Uterus (tissue), 4 donors: ENCODE measurements around the gene ADGRL3. TPM values are rescaled to one million over a fixed set of nuclear protein-coding genes. Genes with fewer than 3 reads are reported as not detected.
"Not testable (repeated sequence)": the region's sequence is repeated elsewhere in the genome, so short reads cannot be mapped to it uniquely, and the experiment has no call there.

Source experiments
- DNase-seq, 2 donors: peaks; one replicate each; pipeline ENCODE4 v3.0.0-alpha.2; 2019 to 2020
- H3K27ac ChIP-seq, 2 donors: fragments of 200-600 bp; sonication (generic); 1 replicate in 1 of 2; 2 replicates in 1 of 2; pipeline ENCODE4 v1.5.1; 2016 to 2018
- H3K27me3 ChIP-seq, 2 donors: fragments of 200-600 bp; sonication (generic); one replicate each; pipeline ENCODE4 v1.5.1; 2018 to 2019; ENCODE audit warnings: control low read depth in 1 of 2
- H3K36me3 ChIP-seq, 2 donors: fragments of 200-600 bp; sonication (generic); one replicate each; pipeline ENCODE4 v1.5.1; 2019; ENCODE audit warnings: control low read depth in 1 of 2
- H3K4me1 ChIP-seq, 2 donors: fragments of 200-600 bp; sonication (generic); one replicate each; pipeline ENCODE4 v1.5.1; 2018 to 2019; ENCODE audit warnings: control low read depth in 1 of 2
- H3K4me3 ChIP-seq, 2 donors: fragments of 200-600 bp; sonication (generic); 1 replicate in 1 of 2; 2 replicates in 1 of 2; pipeline ENCODE4 v1.5.1; 2018 to 2019; ENCODE audit warnings: mild to moderate bottlenecking in 1 of 2
- H3K9me3 ChIP-seq, 2 donors: fragments of 200-600 bp; sonication (generic); one replicate each; pipeline ENCODE4 v1.5.1; 2019; ENCODE audit warnings: control low read depth in 1 of 2
- CTCF ChIP-seq, 4 experiments: fragments of 200-600 bp in 2 of 4; fragments of 450-650 bp in 2 of 4; sonication (generic) in 2 of 4; IDR thresholded peaks; one replicate each; pipeline ENCODE4 v1.5.1; 2016 to 2019; ENCODE audit warnings: antibody characterized with exemption in 4 of 4, mild to moderate bottlenecking in 2 of 4, moderate library complexity in 1 of 4
- POLR2A ChIP-seq, 2 donors: fragments of 450-650 bp; IDR thresholded peaks; one replicate each; pipeline ENCODE4 v1.6.1; 2016; ENCODE audit warnings: antibody characterized with exemption in 2 of 2, mild to moderate bottlenecking in 1 of 2, moderate library complexity in 1 of 2
- intact Hi-C: fragments of 100-400 bp; cut with DNase I; formaldehyde crosslinking; loops from one replicate; pipeline ENCODE4 v1.15.1; 2023; ENCODE audit warnings: low total_unique reads
- total RNA-seq, 4 donors: library from RNA; depleted of rRNA in 3 of 4; stranded (reverse); fragments of >200 nt in 3 of 4; gene quantifications; one replicate each; pipeline versions ENCODE4 v1.1.0 to v1.2.4, GENCODE V29; 2014 to 2023
- donor health status: DM: yes; HTN: yes; CAD: no.

The ADGRL3 gene
- total RNA-seq, 4 donors from 2014 or later = 31.5 to 411 (median 74.3) TPM

DNA sequence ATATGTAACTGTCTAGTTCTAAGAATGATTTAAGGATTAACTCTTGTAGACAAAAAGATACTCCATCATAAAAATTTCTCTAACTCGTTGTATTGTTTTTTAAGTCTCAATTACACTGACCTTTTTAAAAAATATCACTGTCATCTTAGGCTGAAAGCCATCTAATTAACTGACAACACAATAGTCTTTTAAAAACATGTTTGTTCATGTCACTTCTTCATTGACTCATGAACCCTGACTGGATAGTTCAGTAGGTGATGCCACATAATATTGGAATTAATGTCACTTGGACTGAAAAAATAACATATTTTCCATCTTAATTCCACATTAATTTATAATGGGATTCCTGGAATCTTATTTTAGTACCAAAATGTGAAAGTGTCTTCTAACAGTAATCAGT is 179.3 kb downstream of the ADGRL3 start:
- H3K36me3 ChIP-seq = no peaks in the 10 kb centered on the region

GRCh38 chr4:61380865-61381264 is 180.7 kb downstream of the ADGRL3 start:
- no peak overlapping the region for H3K4me3 ChIP-seq
- H3K9me3 ChIP-seq = peaks cover 0 to 6% of the 10 kb centered on the region in 2 donors
- H3K27ac ChIP-seq = no peak overlapping the region
- no peaks in the 10 kb centered on the region for H3K27me3 ChIP-seq
- TF ChIP-seq POLR2A (IDR thresholded peaks at IDR 0.05) (no peak), CTCF (IDR thresholded peaks at IDR 0.05) (no peak)
- H3K36me3 ChIP-seq = no peaks in the 10 kb centered on the region
- intact Hi-C loops = no loop called here
- no peaks in the 10 kb centered on the region for H3K4me1 ChIP-seq
- no peak for DNase-seq

More for the DNA sequence above, 179.3 kb downstream of the ADGRL3 start:
- H3K4me3 ChIP-seq = no peak overlapping the region
- intact Hi-C loops = no loop called here
- no peak for DNase-seq
- peaks cover 0 to 6% of the 10 kb centered on the region in 2 donors for H3K9me3 ChIP-seq
- H3K4me1 ChIP-seq = no peaks in the 10 kb centered on the region
- TF ChIP-seq CTCF (IDR thresholded peaks at IDR 0.05) (no peak), POLR2A (IDR thresholded peaks at IDR 0.05) (no peak)
- no peaks in the 10 kb centered on the region for H3K27me3 ChIP-seq
- H3K27ac ChIP-seq = no peak overlapping the region

DNA sequence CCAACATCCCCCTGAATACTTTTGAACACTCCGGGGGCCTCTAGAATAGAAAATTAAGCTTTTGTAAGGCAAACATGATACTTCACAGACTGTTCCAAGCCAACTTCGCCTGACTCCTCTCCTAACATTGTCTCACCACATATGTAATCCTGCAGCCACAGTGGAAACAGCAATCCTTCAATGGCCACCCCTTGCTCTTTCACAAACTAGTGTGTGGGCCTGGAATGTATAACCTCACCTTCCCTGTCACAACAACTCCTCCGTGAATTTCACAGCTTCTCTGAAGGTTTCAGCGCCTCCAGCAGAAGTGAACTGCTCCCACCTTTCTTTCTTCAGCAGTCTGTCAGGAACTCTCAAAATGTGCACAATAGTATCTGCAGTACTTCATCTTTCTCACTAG is 185.1 kb downstream of the ADGRL3 start:
- no peaks in the 10 kb centered on the region for H3K9me3 ChIP-seq
- H3K36me3 ChIP-seq = no peaks in the 10 kb centered on the region
- H3K27me3 ChIP-seq = no peaks in the 10 kb centered on the region
- DNase-seq = no peak
- H3K4me3 ChIP-seq = no peak overlapping the region
- H3K27ac ChIP-seq = no peak overlapping the region
- intact Hi-C loops = no loop called here
- TF ChIP-seq CTCF (IDR thresholded peaks at IDR 0.05) = no peak
- TF ChIP-seq POLR2A (IDR thresholded peaks at IDR 0.05) = no peak
- H3K4me1 ChIP-seq = no peaks in the 10 kb centered on the region

- H3K27ac ChIP-seq, intact Hi-C loops, H3K4me1 ChIP-seq, H3K9me3 ChIP-seq, H3K27me3 ChIP-seq, H3K4me3 ChIP-seq, H3K36me3 ChIP-seq, DNase-seq: not testable (repeated sequence)
Measured at GRCh38 chr4:61387372-61387771, 187.2 kb downstream of the ADGRL3 start.

DNA sequence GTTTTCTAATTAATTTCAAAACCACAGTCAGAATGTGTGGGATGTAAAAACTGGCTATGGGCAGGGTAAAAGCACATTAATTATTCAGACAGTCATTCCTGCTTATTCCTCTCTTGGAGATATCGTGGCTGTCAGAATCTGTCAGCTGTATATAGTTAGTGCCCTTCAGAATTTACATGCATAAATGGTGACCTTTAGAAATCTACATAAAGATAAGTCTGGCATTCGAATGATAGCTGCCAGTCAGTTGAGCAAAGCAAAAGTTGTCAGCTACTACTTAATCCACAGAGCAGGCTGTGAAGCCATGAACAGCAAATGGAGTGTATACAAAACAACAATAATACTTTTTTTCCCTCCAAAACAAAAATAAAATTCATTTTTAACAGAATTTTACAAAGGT is 189.5 kb downstream of the ADGRL3 start:
- intact Hi-C loops = no loop called here

More for the DNA sequence above, 189.5 kb downstream of the ADGRL3 start:
- H3K27me3 ChIP-seq = no peaks in the 10 kb centered on the region
- H3K27ac ChIP-seq = no peak overlapping the region
- no peaks in the 10 kb centered on the region for H3K4me1 ChIP-seq
- no peak overlapping the region for H3K4me3 ChIP-seq
- no peaks in the 10 kb centered on the region for H3K36me3 ChIP-seq
- TF ChIP-seq CTCF (IDR thresholded peaks at IDR 0.05) (no peak), POLR2A (IDR thresholded peaks at IDR 0.05) (no peak)
- no peaks in the 10 kb centered on the region for H3K9me3 ChIP-seq
- DNase-seq = no peak
